NCI-H524 (cell line): ENCODE results near the gene ZNF835.
"Not testable (repeated sequence)": the region's sequence is repeated elsewhere in the genome, so short reads cannot be mapped to it uniquely, and the experiment has no call there.

Source experiments
- DNase-seq, 2 experiments: peaks; one replicate each; lab custom pipeline; 2025; lab: John Stamatoyannopoulos, UW

The ZNF835 gene

GRCh38 chr19:56671613-56671994, at the start of gene ZNF835:
Gene ZNF835 (minus strand): TSS chr19:56671757. CDS start chr19:56665198, 6,559 bp downstream.
- DNase-seq, result peak; percentile 18 to 66

- no peak for DNase-seq
Measured at GRCh38 chr19:56720281-56720680, 48.7 kb upstream of the ZNF835 start.

- no peak for DNase-seq
Measured at GRCh38 chr19:56718231-56718630, 46.7 kb upstream of the ZNF835 start.

GRCh38 chr19:56712611-56713276, 41.2 kb upstream of the ZNF835 start:
- peak; percentile 6 to 25 for DNase-seq

- no peak for DNase-seq
Measured at GRCh38 chr19:56710437-56710836, 38.9 kb upstream of the ZNF835 start.

- DNase-seq, result no peak
Measured at GRCh38 chr19:56707821-56708220, 36.3 kb upstream of the ZNF835 start.

GRCh38 chr19:56705939-56706338, 34.4 kb upstream of the ZNF835 start:
- DNase-seq, result no peak

- no peak for DNase-seq
Measured at GRCh38 chr19:56701895-56702294, 30.3 kb upstream of the ZNF835 start.

- DNase-seq, result no peak
Measured at GRCh38 chr19:56699552-56699951, 28.0 kb upstream of the ZNF835 start.

- DNase-seq, result no peak
Measured at GRCh38 chr19:56692206-56692895, 20.8 kb upstream of the ZNF835 start.

GRCh38 chr19:56690670-56691069, 19.1 kb upstream of the ZNF835 start:
- DNase-seq, result no peak

- no peak for DNase-seq
Measured at GRCh38 chr19:56689198-56689597, 17.6 kb upstream of the ZNF835 start.

GRCh38 chr19:56687031-56687430, 15.5 kb upstream of the ZNF835 start:
- no peak for DNase-seq

- DNase-seq, result no peak
Measured at GRCh38 chr19:56683116-56683515, 11.6 kb upstream of the ZNF835 start.

- DNase-seq, result no peak
Measured at GRCh38 chr19:56681702-56682101, 10.1 kb upstream of the ZNF835 start.

- DNase-seq, result no peak
Measured at GRCh38 chr19:56678205-56678604, 6.6 kb upstream of the ZNF835 start.

GRCh38 chr19:56672610-56673009, 1.1 kb upstream of the ZNF835 start:
- not testable (repeated sequence) for DNase-seq

GRCh38 chr19:56670961-56671612, 470 bp downstream of the ZNF835 start:
- no peak for DNase-seq

- DNase-seq, result no peak
Measured at GRCh38 chr19:56670401-56670960, 1.1 kb downstream of the ZNF835 start.

- no peak for DNase-seq
Measured at GRCh38 chr19:56668676-56669075, 2.9 kb downstream of the ZNF835 start.

- no peak for DNase-seq
Measured at GRCh38 chr19:56667311-56667870, 4.2 kb downstream of the ZNF835 start.

- DNase-seq, result no peak
Measured at GRCh38 chr19:56664511-56664910, 7.0 kb downstream of the ZNF835 start.
